A673 (cell line): Measurements from ENCODE around the gene MAGI1.

Experiments
- EZH2 ChIP-seq: fragments of 200-600 bp; sonication (generic); IDR thresholded peaks from 2 replicates; pipeline ENCODE4 v1.6.1; 2017; ENCODE audit warnings: borderline replicate concordance, low read depth, mild to moderate bottlenecking, mixed read lengths, antibody characterized with exemption, low read length; ENCODE audit not compliant: poor library complexity, severe bottlenecking
- TF ChIP-seq, protein P1 (sequence below): fragments of 300-800, 200-600 bp; sonication (generic); conservative IDR thresholded peaks from 2 replicates; pipeline ENCODE4 v1.5.1; 2017; ENCODE audit warnings: low read depth, mild to moderate bottlenecking, antibody characterized with exemption, low read length, moderate library complexity, mixed read lengths

DNA sequence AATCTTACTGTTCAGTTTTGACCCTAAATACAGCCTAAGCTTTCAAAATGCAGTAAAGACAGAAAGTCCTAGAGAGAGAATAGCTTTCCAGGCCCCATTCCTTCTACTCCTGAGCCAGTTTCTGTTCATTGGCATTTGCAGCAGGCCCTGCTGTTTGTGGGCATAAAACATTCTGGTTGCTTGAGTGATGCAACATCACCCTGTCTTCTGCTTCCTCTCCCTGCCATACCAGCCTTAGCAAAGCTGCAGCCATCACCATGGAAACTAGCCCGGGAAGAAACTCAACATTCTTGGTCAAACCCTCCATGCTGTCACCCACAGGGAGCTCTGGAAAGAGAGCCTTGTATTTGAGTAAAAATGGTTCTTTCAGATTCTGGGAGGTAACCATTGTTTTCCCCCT, 325.7 kb downstream of the MAGI1 start:
- TF ChIP-seq, protein P1, sequence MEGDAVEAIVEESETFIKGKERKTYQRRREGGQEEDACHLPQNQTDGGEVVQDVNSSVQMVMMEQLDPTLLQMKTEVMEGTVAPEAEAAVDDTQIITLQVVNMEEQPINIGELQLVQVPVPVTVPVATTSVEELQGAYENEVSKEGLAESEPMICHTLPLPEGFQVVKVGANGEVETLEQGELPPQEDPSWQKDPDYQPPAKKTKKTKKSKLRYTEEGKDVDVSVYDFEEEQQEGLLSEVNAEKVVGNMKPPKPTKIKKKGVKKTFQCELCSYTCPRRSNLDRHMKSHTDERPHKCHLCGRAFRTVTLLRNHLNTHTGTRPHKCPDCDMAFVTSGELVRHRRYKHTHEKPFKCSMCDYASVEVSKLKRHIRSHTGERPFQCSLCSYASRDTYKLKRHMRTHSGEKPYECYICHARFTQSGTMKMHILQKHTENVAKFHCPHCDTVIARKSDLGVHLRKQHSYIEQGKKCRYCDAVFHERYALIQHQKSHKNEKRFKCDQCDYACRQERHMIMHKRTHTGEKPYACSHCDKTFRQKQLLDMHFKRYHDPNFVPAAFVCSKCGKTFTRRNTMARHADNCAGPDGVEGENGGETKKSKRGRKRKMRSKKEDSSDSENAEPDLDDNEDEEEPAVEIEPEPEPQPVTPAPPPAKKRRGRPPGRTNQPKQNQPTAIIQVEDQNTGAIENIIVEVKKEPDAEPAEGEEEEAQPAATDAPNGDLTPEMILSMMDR = no peak
- no peak for TF ChIP-seq EZH2
